Subcutaneous abdominal adipose tissue (tissue), 5 donors: ENCODE results near the gene KAT6B.
A peak's percentile ranks its signal among the peaks of the same experiment; 100 is the strongest.

Experiments used
- H3K27ac ChIP-seq: one replicate; pipeline ENCODE4 v1.7.0; 2013; ENCODE audit warnings: low read depth, mild to moderate bottlenecking, inconsistent platforms, low read length, moderate library complexity
- H3K27me3 ChIP-seq, 5 donors: one replicate each; pipeline ENCODE4 v1.7.0; 2013; ENCODE audit warnings: low read length in 5 of 5, inconsistent platforms in 1 of 5; ENCODE audit not compliant: control insufficient read depth in 5 of 5, insufficient read depth in 4 of 5
- H3K36me3 ChIP-seq, 5 donors: one replicate each; pipeline ENCODE4 v1.7.0; 2013; ENCODE audit warnings: low read length in 5 of 5; ENCODE audit not compliant: control insufficient read depth in 5 of 5, insufficient read depth in 5 of 5
- H3K4me1 ChIP-seq, 5 donors: one replicate each; pipeline ENCODE4 v1.7.0; 2013; ENCODE audit warnings: low read length in 5 of 5, mild to moderate bottlenecking in 3 of 5, moderate library complexity in 1 of 5; ENCODE audit not compliant: control insufficient read depth in 5 of 5, insufficient read depth in 5 of 5
- H3K4me3 ChIP-seq, 5 donors: one replicate each; pipeline ENCODE4 v1.7.0; 2013; ENCODE audit warnings: low read length in 5 of 5, low read depth in 1 of 5
- H3K9ac ChIP-seq, 5 donors: one replicate each; pipeline ENCODE4 v1.7.0; 2013; ENCODE audit warnings: low read length in 5 of 5, mild to moderate bottlenecking in 4 of 5, moderate library complexity in 3 of 5
- H3K9me3 ChIP-seq, 5 donors: one replicate each; pipeline ENCODE4 v1.7.0; 2013; ENCODE audit warnings: low read length in 5 of 5; ENCODE audit not compliant: control insufficient read depth in 5 of 5
- donor health status: healthy.
- donor health status: healthy.
- donor health status: healthy.
- donor health status: healthy.
- donor health status: healthy.

Gene KAT6B

DNA sequence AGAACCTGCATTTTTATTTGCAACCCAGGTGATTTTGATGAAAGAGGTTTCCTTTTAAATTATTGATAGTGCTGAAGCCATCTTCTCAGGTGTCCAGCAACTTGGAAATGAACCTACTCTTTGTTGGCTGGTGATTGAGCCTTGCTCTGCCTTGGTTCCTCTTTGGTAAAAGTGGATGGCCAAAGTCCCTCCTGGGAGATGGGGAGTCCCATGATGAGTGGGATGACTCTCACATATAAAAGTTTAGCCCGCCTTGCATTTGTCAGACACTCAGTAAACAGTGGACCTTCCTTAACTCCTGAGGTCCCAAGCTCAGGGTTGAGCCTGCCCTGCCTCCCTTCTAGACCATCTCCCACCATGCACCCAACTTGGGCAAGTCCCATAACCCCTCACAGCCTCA lies 28.9 kb upstream of the KAT6B start:
- H3K27ac ChIP-seq, result no peak overlapping the region
- no peak overlapping the region for H3K4me3 ChIP-seq
- peaks cover 0 to 2% (median 0%) of the 10 kb centered on the region in 5 donors for H3K4me1 ChIP-seq
- no peaks in the 10 kb centered on the region for H3K27me3 ChIP-seq
- no peaks in the 10 kb centered on the region for H3K36me3 ChIP-seq
- H3K9me3 ChIP-seq, result no peaks in the 10 kb centered on the region
- no peak overlapping the region for H3K9ac ChIP-seq

DNA sequence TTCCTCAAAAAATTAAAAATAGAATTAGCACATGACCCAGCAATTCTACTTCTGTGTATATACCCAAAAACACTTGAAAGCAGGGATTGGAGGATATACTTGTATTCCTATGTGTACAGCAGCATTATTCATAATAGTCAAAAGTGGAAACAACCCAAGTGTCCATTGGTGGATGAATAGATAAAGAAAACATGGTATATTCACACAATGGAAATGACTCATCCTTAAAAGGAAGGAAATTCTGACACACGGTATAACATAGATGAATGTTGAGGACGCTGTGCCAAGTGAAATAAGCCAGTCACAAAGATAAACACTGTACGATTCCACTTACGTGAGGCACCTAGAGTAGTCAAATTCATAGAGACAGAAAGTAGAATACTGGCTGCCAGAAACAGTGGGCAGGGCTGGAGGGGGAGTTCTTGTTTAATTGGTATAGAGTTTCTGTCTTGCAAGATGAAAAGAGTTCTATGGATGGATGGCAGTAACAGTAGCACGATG lies 26.6 kb upstream of the KAT6B start:
- Histone ChIP-seq H3K9me3 (no peaks in the 10 kb centered on the region), H3K9ac (no peak overlapping the region), H3K4me1 (peaks cover 0 to 2% (median 0%) of the 10 kb centered on the region in 5 donors), H3K27ac (no peak overlapping the region), H3K27me3 (no peaks in the 10 kb centered on the region), H3K36me3 (no peaks in the 10 kb centered on the region), H3K4me3 (no peak overlapping the region)

DNA sequence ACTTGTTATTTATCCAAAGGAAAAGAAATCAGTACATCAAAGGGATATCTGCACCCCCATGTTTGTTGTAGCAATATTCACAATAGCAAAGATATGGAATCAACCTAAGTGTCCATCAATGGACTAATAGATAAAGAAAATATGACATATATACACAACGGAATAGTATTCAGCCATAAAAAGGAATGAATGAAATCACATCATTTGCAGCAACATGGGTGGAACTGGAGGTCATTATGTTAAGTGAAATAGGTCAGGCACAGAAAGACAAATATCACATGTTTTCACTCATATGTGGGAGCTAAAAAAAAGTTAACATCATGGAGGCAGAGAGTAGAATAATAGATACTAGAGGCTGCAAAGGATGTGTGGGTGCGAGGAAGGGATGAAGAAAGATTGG lies 25.0 kb upstream of the KAT6B start:
- Histone ChIP-seq H3K9me3 (no peaks in the 10 kb centered on the region), H3K4me1 (peaks cover 0 to 2% (median 0%) of the 10 kb centered on the region in 5 donors), H3K27ac (no peak overlapping the region), H3K9ac (no peak overlapping the region), H3K36me3 (no peaks in the 10 kb centered on the region), H3K4me3 (no peak overlapping the region), H3K27me3 (no peaks in the 10 kb centered on the region)

DNA sequence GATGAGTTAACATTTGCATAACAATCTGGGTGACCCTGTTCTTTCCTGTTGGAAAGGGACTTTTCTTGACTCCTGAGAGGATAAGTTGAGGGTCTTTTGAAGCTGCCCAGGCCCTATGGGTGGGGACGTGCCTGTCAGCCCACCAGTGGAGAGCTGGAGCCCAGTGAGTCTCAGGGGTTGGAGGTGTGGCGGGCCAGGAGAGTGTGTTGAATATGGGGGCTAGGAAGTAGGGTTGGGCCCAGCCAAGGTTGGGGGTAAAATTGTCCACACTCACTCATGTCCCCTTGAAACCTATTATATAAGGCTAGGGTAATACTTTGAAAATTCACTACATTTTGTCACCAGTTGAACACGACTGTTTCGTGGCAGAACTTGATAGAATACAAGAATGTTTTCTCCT lies 17.9 kb upstream of the KAT6B start:
- peaks cover 0 to 2% (median 0%) of the 10 kb centered on the region in 5 donors for H3K4me1 ChIP-seq
- no peaks in the 10 kb centered on the region for H3K36me3 ChIP-seq
- no peak overlapping the region for H3K4me3 ChIP-seq
- no peak overlapping the region for H3K27ac ChIP-seq
- peaks cover 0 to 5% (median 0%) of the 10 kb centered on the region in 5 donors for H3K9me3 ChIP-seq
- H3K9ac ChIP-seq, result no peak overlapping the region
- H3K27me3 ChIP-seq, result no peaks in the 10 kb centered on the region

DNA sequence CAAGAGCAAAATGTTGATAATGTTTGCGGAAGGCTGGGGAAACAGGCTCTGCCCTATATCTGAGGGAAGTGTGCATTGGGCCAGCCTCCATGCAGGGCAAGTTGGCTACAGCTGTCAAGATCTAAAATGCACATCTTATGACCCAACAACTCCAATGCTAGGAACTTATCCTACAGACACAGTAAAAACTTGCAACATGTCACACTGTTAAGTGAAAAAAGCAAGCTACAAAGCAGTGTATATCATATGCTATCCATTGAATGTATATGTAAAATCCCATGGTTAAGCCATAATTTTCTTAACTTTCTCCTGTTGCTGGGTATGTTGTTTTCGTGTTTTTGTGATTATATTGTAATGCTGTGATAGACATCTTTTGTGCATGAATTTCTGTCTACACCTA lies 16.3 kb upstream of the KAT6B start:
- Histone ChIP-seq H3K9me3 (peaks cover 0 to 5% (median 0%) of the 10 kb centered on the region in 5 donors), H3K9ac (no peak overlapping the region), H3K27ac (no peak overlapping the region), H3K36me3 (no peaks in the 10 kb centered on the region), H3K27me3 (no peaks in the 10 kb centered on the region), H3K4me1 (peaks cover 0 to 9% (median 7%) of the 10 kb centered on the region in 5 donors), H3K4me3 (no peak overlapping the region)

DNA sequence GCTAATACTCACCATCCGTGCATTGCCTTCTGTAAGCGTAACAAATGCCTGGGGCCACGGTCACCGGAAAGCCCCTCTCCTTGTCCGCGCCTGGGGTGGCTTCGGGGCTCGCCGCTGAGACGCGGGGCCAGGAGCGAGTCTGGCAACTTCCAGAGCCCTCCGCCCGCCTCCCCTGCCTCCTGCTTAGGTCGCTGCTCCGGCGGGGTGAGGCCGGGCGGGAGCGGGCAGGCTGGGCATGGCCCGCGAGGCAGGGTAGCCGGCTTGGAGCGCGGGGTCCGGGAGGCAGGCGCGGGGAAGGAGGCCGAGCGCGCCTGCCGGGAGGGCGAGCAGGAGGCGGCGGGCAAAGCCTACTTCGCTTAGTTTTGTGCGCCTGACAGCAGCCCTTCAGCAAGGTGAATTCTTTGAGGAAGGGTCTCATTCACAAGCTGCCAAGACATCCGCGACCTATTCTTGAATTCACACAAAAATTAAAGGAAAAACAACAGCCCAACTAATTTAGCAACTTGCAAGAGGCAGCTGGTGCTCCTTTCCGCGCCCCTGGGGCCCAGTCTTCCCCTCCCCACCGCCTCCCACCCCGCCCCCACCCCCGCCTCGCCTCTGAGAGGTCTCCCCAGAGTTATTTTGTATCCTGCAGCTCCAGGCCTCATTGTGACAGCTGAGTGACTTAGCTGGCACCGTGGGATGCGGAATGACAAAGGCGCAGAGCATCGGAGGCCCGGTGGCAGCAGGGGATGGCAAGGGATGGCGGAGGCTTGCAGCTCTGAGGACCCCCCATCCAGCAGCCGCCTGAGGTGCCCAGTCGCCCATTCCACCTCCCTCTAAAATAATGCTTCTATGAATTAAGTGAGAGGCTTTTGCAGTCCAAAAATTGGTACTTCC lies 12.8 kb upstream of the KAT6B start:
- Histone ChIP-seq H3K9ac (no peak overlapping the region), H3K27ac (no peak overlapping the region), H3K4me3 (no peak overlapping the region), H3K27me3 (no peaks in the 10 kb centered on the region), H3K9me3 (peaks cover 0 to 11% (median 0%) of the 10 kb centered on the region in 5 donors), H3K36me3 (no peaks in the 10 kb centered on the region), H3K4me1 (peaks cover 0 to 10% (median 9%) of the 10 kb centered on the region in 5 donors)

DNA sequence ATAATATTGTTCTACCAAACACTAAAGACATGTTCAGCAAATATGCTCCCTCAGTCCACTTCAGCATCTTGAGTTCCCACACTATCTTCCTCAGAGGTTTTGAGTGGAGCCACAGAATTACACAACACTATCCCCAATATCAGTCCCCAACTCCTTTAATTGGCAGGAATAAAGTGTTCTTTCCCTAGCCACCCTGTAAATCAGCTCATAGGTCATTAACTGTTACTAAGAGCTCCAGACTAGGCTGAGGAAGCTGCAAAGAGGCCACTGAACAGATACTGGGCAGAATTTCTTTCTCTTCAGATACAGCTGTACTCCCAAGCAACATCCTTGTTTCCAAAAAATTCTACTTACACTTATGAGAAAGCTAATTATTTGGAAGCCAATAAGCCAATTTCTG lies 11.6 kb upstream of the KAT6B start:
- peaks cover 0 to 10% (median 9%) of the 10 kb centered on the region in 5 donors for H3K4me1 ChIP-seq
- peaks cover 0 to 11% (median 0%) of the 10 kb centered on the region in 5 donors for H3K9me3 ChIP-seq
- H3K4me3 ChIP-seq, result no peak overlapping the region
- H3K9ac ChIP-seq, result peak overlapping the region in 1 of 5 donors; percentile 31
- H3K27ac ChIP-seq, result peak overlapping the region; percentile 15
- H3K36me3 ChIP-seq, result no peaks in the 10 kb centered on the region
- no peaks in the 10 kb centered on the region for H3K27me3 ChIP-seq

DNA sequence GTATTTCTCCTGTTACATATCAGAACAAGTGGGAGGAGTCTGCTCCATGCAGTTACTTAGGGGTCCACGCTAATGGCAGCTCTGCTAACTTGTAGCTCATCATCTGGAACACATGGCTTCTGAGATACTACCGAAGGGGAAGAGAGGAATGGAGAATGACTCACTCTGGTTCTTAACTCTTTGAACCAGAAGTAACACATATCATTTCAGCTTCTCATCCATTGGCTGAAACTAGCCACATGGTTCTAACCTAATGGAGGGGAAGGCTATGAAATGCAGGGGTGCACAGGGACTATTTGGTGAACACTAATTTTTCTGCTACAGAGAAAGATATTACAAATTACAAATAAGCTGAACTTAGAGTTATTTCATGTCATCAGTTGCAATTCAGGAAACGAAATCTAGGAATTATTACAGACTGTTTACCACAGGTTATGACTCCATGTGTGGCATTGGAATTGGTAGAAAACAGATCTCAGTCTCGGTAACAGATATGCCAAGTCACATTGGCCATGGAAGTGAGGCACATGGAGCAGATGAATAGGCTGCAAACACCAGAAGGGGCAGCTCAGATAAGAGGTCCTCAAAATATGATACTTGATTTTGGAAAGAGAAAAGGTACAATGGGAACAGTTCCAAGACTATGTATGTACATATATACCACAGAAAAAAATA lies 9.4 kb upstream of the KAT6B start:
- Histone ChIP-seq H3K27me3 (no peaks in the 10 kb centered on the region), H3K4me3 (no peak overlapping the region), H3K4me1 (peaks cover 0 to 10% (median 9%) of the 10 kb centered on the region in 5 donors), H3K27ac (no peak overlapping the region), H3K9me3 (peaks cover 0 to 11% (median 0%) of the 10 kb centered on the region in 5 donors), H3K9ac (no peak overlapping the region), H3K36me3 (no peaks in the 10 kb centered on the region)

DNA sequence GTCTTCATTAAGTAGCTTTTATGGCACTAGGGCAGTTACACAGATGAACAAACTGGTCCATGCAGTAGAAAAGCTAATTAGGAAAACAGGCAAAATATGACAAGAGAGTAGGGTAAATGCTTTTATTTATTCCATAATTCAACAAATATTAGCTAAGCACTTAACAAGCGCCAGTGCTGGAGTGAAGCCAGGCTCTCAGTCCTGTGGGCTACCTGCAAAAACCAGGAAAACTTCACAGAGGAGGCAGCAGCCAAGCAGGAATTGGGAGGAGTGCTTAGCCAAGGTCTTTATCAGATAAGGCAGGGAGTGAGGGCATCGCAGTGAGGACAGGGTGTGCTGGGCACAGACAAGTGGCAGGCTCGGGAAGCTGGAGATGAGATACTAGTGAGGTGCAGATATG lies 4.9 kb upstream of the KAT6B start:
- Histone ChIP-seq H3K9me3 (peaks cover 0 to 11% (median 0%) of the 10 kb centered on the region in 5 donors), H3K27me3 (no peaks in the 10 kb centered on the region), H3K27ac (no peak overlapping the region), H3K4me3 (no peak overlapping the region), H3K36me3 (no peaks in the 10 kb centered on the region), H3K4me1 (peaks cover 0 to 14% (median 8%) of the 10 kb centered on the region in 5 donors), H3K9ac (no peak overlapping the region)

DNA sequence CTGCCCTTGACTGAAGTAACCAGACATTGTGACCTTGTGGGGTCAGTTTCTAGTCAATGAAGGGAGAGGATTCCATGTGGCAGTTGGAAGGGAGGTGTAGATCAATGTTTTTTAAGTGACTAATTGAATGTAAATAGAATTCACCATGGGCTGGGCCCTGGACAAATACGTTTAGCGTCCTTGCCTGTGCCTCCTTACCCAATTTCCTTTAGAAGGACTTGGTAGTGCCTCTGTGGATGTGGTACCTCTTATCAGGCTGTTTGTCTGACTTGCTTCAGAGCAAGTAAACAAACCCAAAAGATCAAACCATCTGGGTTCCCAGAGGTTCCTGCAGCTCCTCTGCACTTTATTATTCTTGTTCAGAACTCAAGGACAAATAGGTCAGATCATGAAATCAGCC lies 4.3 kb upstream of the KAT6B start:
- H3K4me3 ChIP-seq, result no peak overlapping the region
- H3K27ac ChIP-seq, result peak overlapping the region; percentile 21
- peaks cover 0 to 16% (median 10%) of the 10 kb centered on the region in 5 donors for H3K4me1 ChIP-seq
- no peaks in the 10 kb centered on the region for H3K36me3 ChIP-seq
- peaks cover 0 to 6% (median 0%) of the 10 kb centered on the region in 5 donors for H3K9me3 ChIP-seq
- no peaks in the 10 kb centered on the region for H3K27me3 ChIP-seq
- H3K9ac ChIP-seq, result no peak overlapping the region
